Vagina (tissue), 2 donors: ENCODE data around the gene CAPN12.

Experiments
- CTCF ChIP-seq, 3 experiments: fragments of 450-650 bp in 2 of 3; fragments of 200-600 bp in 1 of 3; sonication (generic) in 1 of 3; IDR thresholded peaks; one replicate each; pipeline ENCODE4 v1.5.1; 2017 to 2019; ENCODE audit warnings: antibody characterized with exemption in 3 of 3, mild to moderate bottlenecking in 2 of 3, moderate library complexity in 2 of 3
- POLR2A ChIP-seq, 2 donors: fragments of 450-650 bp; IDR thresholded peaks; one replicate each; pipeline ENCODE4 v1.6.1; 2017; ENCODE audit warnings: antibody characterized with exemption in 2 of 2, mild to moderate bottlenecking in 2 of 2, moderate library complexity in 2 of 2

GRCh38 chr19:38710416-38710702 lies 33.9 kb downstream of the CAPN12 start:
- TF ChIP-seq CTCF (IDR thresholded peaks at IDR 0.05) (no peak), POLR2A (IDR thresholded peaks at IDR 0.05) (no peak)
